Psoas muscle (tissue), 8 donors: ENCODE results near the gene COL20A1. TPM values are rescaled to one million over a fixed set of nuclear protein-coding genes. Genes with fewer than 3 reads are reported as not detected.

ENCODE experiments used
- ATAC-seq, 4 donors: fragments of 200-7000 bp; cut with Tn5 transposase; one replicate each; pipeline ENCODE4 v1.9.1; 2020; ENCODE audit warnings: moderate library complexity in 3 of 4, mild to moderate bottlenecking in 2 of 4
- DNase-seq, 2 donors: peaks; one replicate each; pipeline ENCODE4 v3.0.0-alpha.2; 2020
- H3K27ac ChIP-seq: fragments of 200-600 bp; one replicate; pipeline ENCODE4 v1.8.0; 2022
- H3K27me3 ChIP-seq, 3 donors: fragments of 200-600 bp in 1 of 3; one replicate each; pipeline versions ENCODE4 v1.6.1 to v1.8.0; 2013 to 2022; ENCODE audit warnings: low read length in 2 of 3, mild to moderate bottlenecking in 2 of 3, moderate library complexity in 1 of 3; ENCODE audit not compliant: insufficient read depth in 3 of 3
- H3K36me3 ChIP-seq, 2 donors: fragments of 200-600 bp in 1 of 2; one replicate each; pipeline versions ENCODE4 v1.6.1 to v1.8.0; 2013 to 2022; ENCODE audit warnings: low read depth in 1 of 2, mild to moderate bottlenecking in 1 of 2, moderate library complexity in 1 of 2; ENCODE audit not compliant: insufficient read depth in 1 of 2
- H3K4me1 ChIP-seq: fragments of 200-600 bp; one replicate; pipeline ENCODE4 v1.8.0; 2022
- H3K4me3 ChIP-seq: fragments of 200-600 bp; one replicate; pipeline ENCODE4 v1.8.0; 2022; ENCODE audit warnings: mild to moderate bottlenecking
- H3K9me3 ChIP-seq: fragments of 200-600 bp; one replicate; pipeline ENCODE4 v1.8.0; 2022
- CTCF ChIP-seq: fragments of 200-600 bp; IDR thresholded peaks from one replicate; pipeline ENCODE4 v1.8.0; 2022; ENCODE audit warnings: antibody characterized with exemption
- WGBS, 3 donors: extraction: QIAGEN DNeasy Blood & Tissue Kit; methylation state at CpG; one replicate each; pipeline versions ENCODE4 v1.1.6 to v1.1.7; 2013; 5-methylcytosine and 5-hydroxymethylcytosine counted together
- intact Hi-C, 2 donors: fragments of 100-400 bp; cut with DNase I; formaldehyde crosslinking; loops; one replicate each; pipeline versions ENCODE4 v1.11.0 to v1.14.2; 2022
- polyA plus RNA-seq, 3 donors: library from polyadenylated mRNA; stranded (reverse); fragments of 200-250 nt; gene quantifications; one replicate each; pipeline ENCODE4 v1.2.3, GENCODE V29; 2013
- total RNA-seq, 4 donors: library from RNA; stranded (reverse); fragmentation: NEBNext Ultra II Directional in 2 of 4; extraction: Animal tissue kit (Norgen Biotek cat#: 25700) in 2 of 4; gene quantifications; one replicate each; pipeline versions ENCODE4 v1.2.1 to v1.2.4, GENCODE V29; 2021 to 2023
- donor health status: healthy with polysubstance abuse.
- donor health status: DM: no; HTN: no; CAD: no; lungs with moderate emphysema.
- donor health status: Bipolar disorder and iron deficiency.
- donor health status: healthy.
- donor health status: DM: yes; HTN: yes; CAD: no.
- donor health status: DM: no; HTN: no; CAD: no.
- donor health status: DM: no; HTN: no; CAD: no.
- donor health status: DM: yes; HTN: yes; CAD: no.

Gene COL20A1
- total and polyA plus RNA-seq, 7 donors: 0.08 to 0.09 TPM; not detected in 5

GRCh38 chr20:63362436-63363009 is 69.5 kb downstream of the COL20A1 start:
- Histone ChIP-seq H3K4me1 (no peaks in the 10 kb centered on the region), H3K4me3 (no peak overlapping the region), H3K27ac (no peak overlapping the region), H3K36me3 (no peaks in the 10 kb centered on the region), H3K27me3 (peaks cover 0 to 66% (median 31%) of the 10 kb centered on the region in 3 donors), H3K9me3 (no peaks in the 10 kb centered on the region)
- ATAC-seq (no peak), DNase-seq (no peak)
- 74 to 81% (median 77%) methylated on average over 16 of the region's 16 CpGs for WGBS, 3 donors
- intact Hi-C loops: no loop called here
- TF ChIP-seq CTCF: no peak

GRCh38 chr20:63363013-63363957 is 70.3 kb downstream of the COL20A1 start:
- 58 to 69% (median 59%) methylated on average over 21 to 23 of the region's 23 CpGs for WGBS, 3 donors
- ATAC-seq (no peak), DNase-seq (no peak)
- no peak for TF ChIP-seq CTCF
- H3K4me1 ChIP-seq: no peaks in the 10 kb centered on the region
- H3K27me3 ChIP-seq: peaks cover 0 to 68% (median 31%) of the 10 kb centered on the region in 3 donors
- H3K27ac ChIP-seq: no peak overlapping the region
- no peaks in the 10 kb centered on the region for H3K36me3 ChIP-seq
- intact Hi-C loops: no loop called here
- no peak overlapping the region for H3K4me3 ChIP-seq
- no peaks in the 10 kb centered on the region for H3K9me3 ChIP-seq

GRCh38 chr20:63363981-63364561 is 71.1 kb downstream of the COL20A1 start:
- H3K4me1 ChIP-seq: no peaks in the 10 kb centered on the region
- H3K4me3 ChIP-seq: no peak overlapping the region
- no peak for DNase-seq
- H3K9me3 ChIP-seq: no peaks in the 10 kb centered on the region
- intact Hi-C loops: no loop called here
- peaks cover 0 to 64% (median 30%) of the 10 kb centered on the region in 3 donors for H3K27me3 ChIP-seq
- 62 to 73% (median 66%) methylated on average over 19 of the region's 19 CpGs for WGBS, 3 donors
- H3K27ac ChIP-seq: no peak overlapping the region
- no peak for TF ChIP-seq CTCF
- ATAC-seq: no peak
- H3K36me3 ChIP-seq: no peaks in the 10 kb centered on the region

GRCh38 chr20:63364801-63365585 is 72.0 kb downstream of the COL20A1 start:
- WGBS, 3 donors: 56 to 70% (median 65%) methylated on average over 15 to 20 of the region's 20 CpGs
- intact Hi-C loops: no loop called here
- H3K27me3 ChIP-seq: peaks cover 0 to 60% (median 23%) of the 10 kb centered on the region in 3 donors

More at GRCh38 chr20:63364801-63365585, 72.0 kb downstream of the COL20A1 start:
- Histone ChIP-seq H3K27ac (no peak overlapping the region), H3K4me3 (no peak overlapping the region), H3K36me3 (no peaks in the 10 kb centered on the region), H3K9me3 (no peaks in the 10 kb centered on the region), H3K4me1 (no peaks in the 10 kb centered on the region)
- TF ChIP-seq CTCF: no peak
- DNase-seq (no peak), ATAC-seq (peak in 2 of 4 donors; percentile 49 to 55)
